Gastroesophageal sphincter (tissue), 4 donors: ENCODE measurements around the gene CDC45. TPM values are rescaled to one million over a fixed set of nuclear protein-coding genes. Genes with fewer than 3 reads are reported as not detected.

ENCODE experiments used
- ATAC-seq: fragments of 150-250 bp; one replicate; pipeline ENCODE4 v1.9.1; 2016; ENCODE audit warnings: mild to moderate bottlenecking, moderate library complexity
- H3K27ac ChIP-seq, 4 donors: fragments of 200-600 bp; sonication (generic) in 3 of 4; 1 replicate in 3 of 4; 2 replicates in 1 of 4; pipeline ENCODE4 v1.5.1; 2016 to 2019
- H3K27me3 ChIP-seq: fragments of 200-600 bp; sonication (generic); one replicate; pipeline ENCODE4 v1.5.1; 2019
- H3K36me3 ChIP-seq, 2 donors: fragments of 200-600 bp; sonication (generic); one replicate each; pipeline ENCODE4 v1.5.1; 2019; ENCODE audit warnings: control low read depth in 1 of 2
- H3K4me1 ChIP-seq, 3 donors: fragments of 200-600 bp; sonication (generic); 1 replicate in 2 of 3; 2 replicates in 1 of 3; pipeline ENCODE4 v1.5.1; 2016 to 2019; ENCODE audit warnings: control low read depth in 2 of 3
- H3K4me3 ChIP-seq, 2 donors: fragments of 200-600 bp; sonication (generic); one replicate each; pipeline ENCODE4 v1.5.1; 2019; ENCODE audit warnings: mild to moderate bottlenecking in 1 of 2, moderate library complexity in 1 of 2
- H3K9me3 ChIP-seq, 3 donors: fragments of 200-600 bp; sonication (generic); one replicate each; pipeline ENCODE4 v1.5.1; 2017 to 2019; ENCODE audit warnings: control low read depth in 2 of 3
- EP300 ChIP-seq: sonication (generic); formaldehyde crosslinking; IDR thresholded peaks from one replicate; pipeline ENCODE4 v1.6.1; 2017; ENCODE audit warnings: antibody characterized with exemption, mild to moderate bottlenecking
- POLR2A ChIP-seq, 2 donors: fragments of 450-650 bp; IDR thresholded peaks; one replicate each; pipeline ENCODE4 v1.6.1; 2017; ENCODE audit warnings: antibody characterized with exemption in 2 of 2, mild to moderate bottlenecking in 2 of 2, moderate library complexity in 1 of 2
- POLR2AphosphoS5 ChIP-seq: sonication (generic); formaldehyde crosslinking; IDR thresholded peaks from one replicate; pipeline ENCODE4 v1.6.1; 2017; ENCODE audit warnings: antibody characterized with exemption
- WGBS, 2 donors: methylation state at CpG; one replicate each; pipeline ENCODE4 v1.1.5; 2018; ENCODE audit warnings: low coverage in 1 of 2; 5-methylcytosine and 5-hydroxymethylcytosine counted together
- total RNA-seq, 4 donors: library from RNA; depleted of rRNA; stranded (reverse); fragments of >200 nt; gene quantifications; one replicate each; pipeline ENCODE4 v1.1.0, GENCODE V29; 2016
- TF ChIP-seq, protein P1 (sequence below), 4 experiments: fragments of 200-600 bp in 2 of 4; fragments of 450-650 bp in 2 of 4; sonication (generic) in 1 of 4; IDR thresholded peaks; one replicate each; pipeline ENCODE4 v1.5.1; 2017 to 2019; ENCODE audit warnings: antibody characterized with exemption in 4 of 4, mild to moderate bottlenecking in 2 of 4, moderate library complexity in 2 of 4

Gene CDC45
- total RNA-seq, 4 donors from 2014 or later, result 2.1 TPM; not detected in 3

DNA sequence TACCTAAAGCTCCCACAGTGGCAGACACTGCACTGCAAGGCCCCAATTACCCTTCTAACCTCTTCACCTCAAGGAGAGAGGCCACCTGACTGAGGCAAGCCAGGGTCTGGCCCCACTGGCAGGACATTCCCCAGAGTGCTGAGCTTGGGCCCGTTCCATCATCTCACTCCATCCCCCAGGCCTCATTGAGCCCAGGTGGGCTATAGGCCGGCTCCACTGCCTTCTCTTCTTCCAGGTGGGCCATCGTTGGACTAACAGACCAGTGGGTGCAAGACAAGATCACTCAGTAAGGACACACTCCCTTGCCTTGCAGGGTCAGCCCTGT lies 19.1 kb downstream of the CDC45 start:
- TF ChIP-seq POLR2A (IDR thresholded peaks at IDR 0.05) (no peak), EP300 (no peak), POLR2AphosphoS5 (no peak)
- TF ChIP-seq, protein P1, sequence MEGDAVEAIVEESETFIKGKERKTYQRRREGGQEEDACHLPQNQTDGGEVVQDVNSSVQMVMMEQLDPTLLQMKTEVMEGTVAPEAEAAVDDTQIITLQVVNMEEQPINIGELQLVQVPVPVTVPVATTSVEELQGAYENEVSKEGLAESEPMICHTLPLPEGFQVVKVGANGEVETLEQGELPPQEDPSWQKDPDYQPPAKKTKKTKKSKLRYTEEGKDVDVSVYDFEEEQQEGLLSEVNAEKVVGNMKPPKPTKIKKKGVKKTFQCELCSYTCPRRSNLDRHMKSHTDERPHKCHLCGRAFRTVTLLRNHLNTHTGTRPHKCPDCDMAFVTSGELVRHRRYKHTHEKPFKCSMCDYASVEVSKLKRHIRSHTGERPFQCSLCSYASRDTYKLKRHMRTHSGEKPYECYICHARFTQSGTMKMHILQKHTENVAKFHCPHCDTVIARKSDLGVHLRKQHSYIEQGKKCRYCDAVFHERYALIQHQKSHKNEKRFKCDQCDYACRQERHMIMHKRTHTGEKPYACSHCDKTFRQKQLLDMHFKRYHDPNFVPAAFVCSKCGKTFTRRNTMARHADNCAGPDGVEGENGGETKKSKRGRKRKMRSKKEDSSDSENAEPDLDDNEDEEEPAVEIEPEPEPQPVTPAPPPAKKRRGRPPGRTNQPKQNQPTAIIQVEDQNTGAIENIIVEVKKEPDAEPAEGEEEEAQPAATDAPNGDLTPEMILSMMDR (IDR thresholded peaks at IDR 0.05), result no peak
- no peak for ATAC-seq

DNA sequence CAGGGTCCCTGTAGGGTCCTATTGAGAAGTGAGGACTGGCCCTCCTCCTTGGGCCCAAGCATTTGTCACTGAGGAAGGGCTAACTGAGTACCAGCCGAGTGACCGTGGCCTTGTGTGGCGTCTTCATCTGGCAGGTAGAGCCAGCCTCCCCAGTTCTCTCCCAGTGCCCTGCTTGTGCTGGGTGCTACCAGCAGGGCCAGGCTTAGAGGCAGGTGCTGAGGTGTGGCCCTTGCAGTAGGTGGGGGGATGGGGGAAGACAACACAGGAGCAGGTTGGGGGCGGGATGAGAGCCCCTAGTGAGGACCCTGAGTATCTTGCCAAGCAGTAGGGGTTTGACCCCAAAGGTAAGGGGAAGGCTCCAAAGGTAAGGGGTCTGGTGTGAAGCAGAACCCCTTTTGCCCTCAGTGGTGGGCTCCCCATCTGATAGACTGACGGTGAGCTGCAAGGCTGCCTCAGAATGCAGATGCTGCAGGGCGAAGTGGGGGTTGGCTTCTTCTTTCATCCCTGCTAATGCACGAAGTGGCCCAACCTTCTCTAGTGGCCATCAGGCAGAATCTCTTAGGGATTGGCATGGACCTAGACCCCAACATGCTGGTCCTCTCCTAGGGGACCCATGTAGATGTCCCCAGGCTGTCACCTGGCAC lies 19.6 kb downstream of the CDC45 start:
- TF ChIP-seq POLR2A (IDR thresholded peaks at IDR 0.05) (no peak), POLR2AphosphoS5 (no peak), EP300 (no peak)
- TF ChIP-seq, protein P1 (IDR thresholded peaks at IDR 0.05), result no peak
- H3K27me3 ChIP-seq, result no peaks in the 10 kb centered on the region
- no peaks in the 10 kb centered on the region for H3K36me3 ChIP-seq
- no peaks in the 10 kb centered on the region for H3K9me3 ChIP-seq
- WGBS, 2 donors, result 80% methylated on average over 1 of the region's 7 CpGs; no CpG with 5 or more reads in 1 of the 2 donors
- ATAC-seq, result no peak
- H3K4me3 ChIP-seq, result no peak overlapping the region
- no peak overlapping the region for H3K27ac ChIP-seq
- no peaks in the 10 kb centered on the region for H3K4me1 ChIP-seq

More for the DNA sequence above, 19.1 kb downstream of the CDC45 start:
- no peak overlapping the region for H3K4me3 ChIP-seq
- H3K27ac ChIP-seq, result no peak overlapping the region
- no peaks in the 10 kb centered on the region for H3K36me3 ChIP-seq
- H3K9me3 ChIP-seq, result no peaks in the 10 kb centered on the region
- WGBS, 2 donors, result 92% methylated on average over 2 of the region's 3 CpGs; no CpG with 5 or more reads in 1 of the 2 donors
- no peaks in the 10 kb centered on the region for H3K4me1 ChIP-seq
- H3K27me3 ChIP-seq, result peaks cover 5% of the 10 kb centered on the region

DNA sequence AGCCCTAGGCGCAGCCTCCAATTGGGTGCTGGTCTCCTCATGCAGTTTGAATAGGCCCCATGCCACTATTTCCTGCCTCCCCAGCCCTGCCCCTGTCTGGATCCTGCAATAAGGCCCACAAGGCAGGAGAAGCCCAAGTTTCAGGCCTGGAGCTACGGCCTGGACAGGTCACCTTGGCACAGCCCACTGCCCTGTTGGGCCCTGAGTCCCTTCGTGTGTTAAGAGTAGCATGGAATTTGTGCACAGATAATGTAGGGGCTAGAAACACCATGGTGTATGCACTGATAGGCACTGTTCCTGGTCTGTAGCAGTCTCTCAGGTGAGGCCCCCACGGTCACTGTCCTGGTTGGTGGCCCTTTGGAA lies 20.1 kb downstream of the CDC45 start:
- Histone ChIP-seq H3K27me3 (no peaks in the 10 kb centered on the region), H3K36me3 (no peaks in the 10 kb centered on the region), H3K27ac (no peak overlapping the region), H3K4me3 (no peak overlapping the region), H3K4me1 (no peaks in the 10 kb centered on the region), H3K9me3 (no peaks in the 10 kb centered on the region)
- no peak for ATAC-seq
- no CpG with 5 or more reads among the region's 4 CpGs for WGBS, 2 donors
- TF ChIP-seq, protein P1 (IDR thresholded peaks at IDR 0.05), result no peak
- no peak for TF ChIP-seq POLR2AphosphoS5
- no peak for TF ChIP-seq POLR2A (IDR thresholded peaks at IDR 0.05)
- no peak for TF ChIP-seq EP300

DNA sequence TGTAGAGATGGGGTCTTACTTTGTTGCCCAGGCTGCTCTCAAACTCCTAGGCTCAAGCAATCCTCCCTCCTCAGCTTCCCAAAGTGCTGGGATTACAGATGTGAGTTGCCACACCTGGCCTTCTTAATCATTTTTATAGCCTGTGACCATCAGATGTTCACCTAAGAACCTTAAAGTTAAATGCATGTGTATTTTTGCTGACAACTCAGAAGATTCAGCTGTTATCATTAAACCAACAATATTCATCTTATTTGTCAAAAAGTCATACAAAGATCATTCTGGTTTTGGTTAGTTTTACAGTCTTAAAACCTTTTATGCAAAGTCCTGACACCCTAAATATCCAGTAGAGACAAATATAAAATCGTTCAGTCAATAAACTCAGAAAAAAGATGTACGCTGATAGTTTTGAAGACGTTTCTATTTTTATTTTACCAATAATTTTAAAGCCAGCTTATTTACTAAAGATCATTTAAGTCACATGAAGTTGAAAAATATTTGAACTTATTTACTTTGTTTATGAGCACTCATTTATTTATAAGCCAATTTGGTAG lies 22.3 kb downstream of the CDC45 start:
- no peaks in the 10 kb centered on the region for H3K9me3 ChIP-seq
- H3K27ac ChIP-seq, result no peak overlapping the region
- ATAC-seq, result no peak
- H3K4me1 ChIP-seq, result no peaks in the 10 kb centered on the region
- TF ChIP-seq POLR2AphosphoS5, result no peak
- TF ChIP-seq, protein P1 (IDR thresholded peaks at IDR 0.05), result no peak
- no peak for TF ChIP-seq POLR2A (IDR thresholded peaks at IDR 0.05)
- no peak for TF ChIP-seq EP300
- no peaks in the 10 kb centered on the region for H3K36me3 ChIP-seq
- no peak overlapping the region for H3K4me3 ChIP-seq
- 64 to 83% methylated on average over 3 of the region's 3 CpGs for WGBS, 2 donors
- no peaks in the 10 kb centered on the region for H3K27me3 ChIP-seq

DNA sequence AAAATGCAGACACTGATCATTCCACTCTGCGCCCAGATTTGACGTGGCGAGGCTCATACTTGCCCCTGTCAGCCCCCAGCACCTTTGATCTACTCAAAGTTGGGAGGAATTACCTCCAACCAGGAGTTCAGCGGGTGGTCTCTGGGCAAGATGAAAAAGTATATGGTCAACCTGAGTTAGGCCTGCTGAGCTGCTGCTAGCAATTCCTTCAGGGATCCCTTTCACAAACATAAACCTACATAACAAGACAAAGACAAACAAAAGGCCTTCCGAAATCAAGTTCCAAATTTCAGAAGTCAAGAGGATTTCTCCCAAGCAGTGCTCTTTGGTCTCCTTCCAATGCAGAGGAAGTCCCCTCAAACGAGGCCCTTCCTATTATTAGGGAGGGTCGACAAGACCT lies 23.6 kb downstream of the CDC45 start:
- Histone ChIP-seq H3K9me3 (no peaks in the 10 kb centered on the region), H3K4me1 (no peaks in the 10 kb centered on the region), H3K27me3 (no peaks in the 10 kb centered on the region), H3K27ac (no peak overlapping the region), H3K4me3 (no peak overlapping the region), H3K36me3 (no peaks in the 10 kb centered on the region)
- TF ChIP-seq POLR2A (IDR thresholded peaks at IDR 0.05), result no peak
- no peak for TF ChIP-seq EP300
- no peak for ATAC-seq
- WGBS, 2 donors, result 91 to 94% methylated on average over 4 to 6 of the region's 7 CpGs
